ENCODE data around the gene SHOC1.

- TF ChIP-seq CTCF (IDR thresholded peaks at IDR 0.05) (no peak), POLR2A (IDR thresholded peaks at IDR 0.05) (no peak)
Measured at GRCh38 chr9:111821006-111821528, 26.3 kb upstream of the SHOC1 start.
